HepG2 (cell line): ENCODE results near the gene GALP.

Experiments
- HOXD1 ChIP-seq: sonication (generic); formaldehyde crosslinking; IDR thresholded peaks from 2 replicates; pipeline ENCODE4 v1.5.0; 2020; ENCODE audit warnings: missing genetic modification reagents
- JUND ChIP-seq: sonication (generic); formaldehyde crosslinking; IDR thresholded peaks from 2 replicates; pipeline ENCODE4 v1.8.0; 2022; ENCODE audit warnings: mild to moderate bottlenecking, missing genetic modification reagents
- MAFK ChIP-seq, 2 experiments: IDR thresholded peaks in 1 of 2; conservative IDR thresholded peaks in 1 of 2; 2 replicates each; pipeline ENCODE4 v1.6.1; 2011; ENCODE audit warnings: improper control_type of control experiment in 2 of 2, low read length in 2 of 2
- POLR2AphosphoS2 ChIP-seq: IDR thresholded peaks from 2 replicates; pipeline ENCODE4 v1.6.1; 2011; ENCODE audit warnings: low read depth, low read length, improper control_type of control experiment
- RAD51 ChIP-seq: fragments of 450-650 bp; IDR thresholded peaks from 2 replicates; pipeline ENCODE4 v1.6.1; 2016; ENCODE audit warnings: borderline replicate concordance

DNA sequence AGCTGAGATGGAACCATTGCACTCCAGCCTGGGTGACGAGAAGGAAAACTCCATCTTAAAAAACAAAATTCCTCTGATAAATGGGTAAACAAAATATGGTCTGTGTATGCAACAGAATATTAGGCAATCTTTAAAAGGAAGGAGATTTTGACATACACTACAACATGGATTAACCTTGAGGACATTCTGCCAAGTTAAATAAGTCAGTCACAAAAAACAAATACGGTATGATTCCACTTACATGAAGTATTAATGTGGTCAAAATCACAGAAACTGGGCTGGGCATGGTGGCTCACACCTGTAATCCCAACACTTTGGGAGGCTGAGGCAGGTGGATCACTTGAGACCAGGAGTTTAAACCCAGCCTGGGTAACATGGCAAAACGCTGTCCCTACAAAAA, 37.7 kb upstream of the GALP start:
- TF ChIP-seq RAD51 (no peak), JUND (CRISPR knock-in tag) (no peak), MAFK (conservative IDR thresholded peaks at IDR 0.05 in 1 of 2, IDR thresholded peaks at IDR 0.05 in 1 of 2; ENCODE audit: low read length in 2 of 2) (no peak), HOXD1 (CRISPR knock-in tag) (no peak), POLR2AphosphoS2 (no peak)
